ENCODE measurements around the gene HLX. TPM values are rescaled to one million over a fixed set of nuclear protein-coding genes. Genes with fewer than 3 reads are reported as not detected.

Gene HLX
- 9.7 and 11.7 TPM in 2 replicates for total RNA-seq

GRCh38 chr1:220879076-220879508 lies at the start of gene HLX:
TSS of gene HLX (plus strand) at chr1:220879443. CDS start at chr1:220879858, 415 bp downstream.

Other genes with a start within 250 kb of the HLX start
- 15.3 and 48.3 TPM in 2 replicates for gene C1orf115, start 189.1 kb upstream of the HLX start, total RNA-seq
- gene MTARC2, start 131.1 kb upstream of the HLX start, total RNA-seq: 5.8 and 10.9 TPM in 2 replicates
- 1.3 and 2.3 TPM in 2 replicates for gene MTARC1, start 92.5 kb upstream of the HLX start, total RNA-seq